ENCODE measurements around the gene NADK2.

The NADK2 gene

DNA sequence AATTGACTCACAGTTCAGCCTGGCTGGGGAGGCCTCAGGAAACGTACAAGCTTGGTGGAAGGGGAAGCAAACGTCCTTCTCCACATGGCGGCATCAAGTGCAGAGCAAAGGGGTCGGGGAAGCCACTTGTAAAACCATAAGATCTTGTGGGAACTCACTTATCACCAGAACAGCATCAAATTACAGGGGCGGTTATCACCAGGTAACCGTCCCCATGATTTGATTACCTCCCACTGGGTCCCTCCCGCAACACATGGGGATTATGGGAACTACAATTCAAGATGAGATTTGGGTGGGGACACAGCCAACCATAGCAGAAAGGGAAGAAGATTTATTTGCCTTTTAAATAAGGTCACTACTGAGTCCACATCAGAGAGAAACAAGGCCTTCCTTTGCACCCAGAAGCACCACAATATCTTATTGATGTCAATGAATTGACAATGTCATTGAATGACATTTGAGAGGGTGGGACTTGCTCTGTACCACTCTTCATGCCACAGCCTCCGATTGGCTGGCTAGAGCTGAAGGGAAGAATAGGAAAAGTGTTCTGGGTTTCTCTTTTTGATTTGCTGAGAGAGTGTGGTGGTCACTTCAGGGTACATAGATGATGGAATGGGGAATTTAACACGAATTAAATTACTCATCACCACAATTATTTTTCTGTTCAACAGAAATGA is 78.8 kb downstream of the NADK2 start:
- no peak for DNase-seq (ENCODE audit: low spot score)

DNA sequence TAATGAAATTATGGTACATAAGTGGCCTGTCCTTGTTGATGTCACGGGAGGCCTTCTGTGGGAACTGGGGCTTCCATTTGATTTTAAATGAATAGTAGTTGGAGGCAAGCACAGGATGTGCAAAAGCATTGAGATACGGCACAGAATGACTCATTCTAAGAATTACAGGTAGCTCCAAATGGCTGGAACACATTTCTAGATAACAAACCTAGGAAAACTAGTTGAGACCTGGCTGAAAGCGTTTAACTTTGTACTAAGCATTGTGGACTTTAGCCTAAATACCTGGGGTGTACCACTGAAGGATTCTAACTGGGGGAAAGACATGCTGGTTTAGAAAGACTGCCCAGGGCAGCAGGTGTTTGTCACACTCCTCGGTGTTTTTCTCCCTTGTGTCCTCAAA is 80.4 kb downstream of the NADK2 start:
- DNase-seq (ENCODE audit: low spot score) = no peak

DNA sequence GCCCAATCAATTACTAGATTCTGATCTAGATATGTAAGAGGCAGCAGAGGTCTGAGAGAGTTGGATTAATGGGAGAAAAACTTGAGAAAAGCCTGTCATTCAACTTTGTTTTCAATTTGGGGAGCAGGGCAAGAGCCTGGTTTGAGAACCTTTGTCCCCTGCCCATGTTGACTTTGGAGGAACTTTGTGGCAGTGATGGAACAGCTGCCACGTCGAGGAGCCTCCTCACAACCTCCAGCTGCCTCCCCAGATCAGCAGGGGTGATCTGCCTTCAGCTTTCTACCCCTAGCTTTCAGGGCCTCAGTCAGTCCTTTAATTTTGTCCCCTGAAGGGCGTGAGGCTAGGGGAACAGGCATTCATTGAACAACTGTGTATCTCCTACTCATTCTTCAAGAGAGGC is 81.1 kb downstream of the NADK2 start:
- no peak for DNase-seq (ENCODE audit: low spot score)

DNA sequence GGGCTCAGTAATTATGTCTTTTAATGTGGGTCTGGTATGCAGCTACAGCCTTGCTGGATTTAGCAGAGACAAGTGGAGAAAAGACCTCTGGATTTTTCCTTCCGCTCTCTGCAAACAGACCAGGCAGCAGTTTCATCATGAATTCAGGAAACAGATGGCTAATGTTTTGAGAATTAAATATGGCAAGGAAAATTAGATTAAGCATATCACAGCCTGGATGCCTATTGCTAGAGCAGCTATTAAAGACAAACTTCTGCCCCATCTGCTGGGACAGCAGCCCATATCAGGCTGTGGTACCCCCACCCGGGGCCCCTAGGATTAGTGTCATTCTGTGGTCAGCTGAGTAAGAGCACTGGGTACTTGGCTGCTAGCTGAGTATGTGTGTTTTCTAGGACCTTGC is 83.6 kb downstream of the NADK2 start:
- DNase-seq (ENCODE audit: low spot score) = no peak

DNA sequence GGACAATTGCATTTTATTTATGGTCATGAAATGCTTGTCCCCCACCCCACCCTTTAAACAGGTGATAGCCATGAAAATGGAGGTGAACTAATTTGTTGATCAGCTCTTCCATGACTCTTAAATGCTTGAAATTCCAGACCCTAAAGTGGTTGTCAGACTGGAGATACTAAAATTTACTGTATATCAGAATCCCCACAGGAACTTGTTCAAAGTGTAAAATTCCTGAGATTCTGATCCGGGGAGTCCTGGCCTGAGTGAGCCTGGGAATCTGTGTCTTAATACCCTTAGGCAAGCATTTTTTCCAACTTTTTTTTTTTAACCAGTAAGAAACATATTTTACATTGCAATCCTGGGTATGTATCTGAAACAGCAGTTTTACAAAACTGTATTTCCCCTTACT is 85.1 kb downstream of the NADK2 start:
- DNase-seq (ENCODE audit: low spot score) = no peak

DNA sequence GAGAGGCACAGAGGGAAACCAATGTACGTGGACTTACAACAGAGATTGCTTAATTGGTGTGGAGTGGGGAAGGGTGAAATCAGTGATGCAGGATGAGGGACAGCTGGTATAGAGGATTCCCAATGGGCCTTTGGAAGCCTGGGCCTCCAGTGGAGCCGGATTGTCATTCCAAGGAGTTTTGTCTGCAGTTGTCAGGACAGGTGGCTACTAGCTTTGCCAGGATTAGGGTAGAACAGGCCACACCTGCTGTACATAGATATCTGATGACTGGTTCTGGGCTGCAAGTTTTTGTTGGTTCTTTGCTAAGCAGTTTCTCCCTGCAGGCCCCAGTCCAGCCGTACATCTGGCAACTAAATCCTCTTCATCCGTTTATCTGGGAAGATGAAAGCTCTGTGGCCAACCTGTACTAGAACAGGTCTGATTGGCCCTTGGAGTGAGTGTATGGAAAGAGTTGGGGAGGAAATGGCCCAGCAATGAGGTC is 85.6 kb downstream of the NADK2 start:
- DNase-seq (ENCODE audit: low spot score) = no peak

DNA sequence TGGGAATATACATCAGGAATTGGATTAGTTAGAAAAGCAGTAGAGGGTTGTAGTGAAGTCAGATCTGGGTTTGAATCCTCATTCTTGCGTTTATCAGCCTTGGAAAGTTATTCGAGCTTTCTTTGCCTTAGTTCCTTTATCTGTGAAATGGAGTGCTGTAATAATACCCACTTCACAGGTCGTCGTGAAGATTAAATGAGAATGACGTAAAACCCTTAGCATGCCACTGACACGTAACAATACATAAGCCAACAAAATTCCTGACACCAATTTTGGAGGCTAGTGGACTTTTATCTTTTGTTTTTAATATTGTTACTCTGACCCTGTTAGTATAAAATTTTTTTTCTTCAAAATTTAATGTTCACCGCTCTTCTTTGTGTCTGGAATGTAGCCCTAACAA is 86.4 kb downstream of the NADK2 start:
- DNase-seq (ENCODE audit: low spot score) = no peak

DNA sequence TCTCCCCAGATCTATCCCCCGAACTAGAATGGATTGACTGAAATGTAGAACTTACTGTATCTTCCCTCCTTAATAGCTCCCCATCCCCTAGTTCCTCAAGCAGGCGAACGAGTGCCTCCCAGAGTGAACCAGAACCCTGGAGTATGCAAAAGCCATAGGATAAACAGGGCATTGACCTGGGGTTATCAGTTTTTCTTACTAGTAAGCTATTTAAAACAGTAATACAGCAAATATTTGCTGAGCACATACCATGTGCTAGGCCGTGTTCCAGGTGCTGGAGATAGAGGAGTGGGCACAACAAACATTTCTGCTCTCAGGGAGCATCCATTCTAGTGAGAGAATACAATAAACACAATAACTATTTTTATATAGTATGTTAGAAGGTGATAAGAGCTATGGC is 88.0 kb downstream of the NADK2 start:
- no peak for DNase-seq (ENCODE audit: low spot score)

DNA sequence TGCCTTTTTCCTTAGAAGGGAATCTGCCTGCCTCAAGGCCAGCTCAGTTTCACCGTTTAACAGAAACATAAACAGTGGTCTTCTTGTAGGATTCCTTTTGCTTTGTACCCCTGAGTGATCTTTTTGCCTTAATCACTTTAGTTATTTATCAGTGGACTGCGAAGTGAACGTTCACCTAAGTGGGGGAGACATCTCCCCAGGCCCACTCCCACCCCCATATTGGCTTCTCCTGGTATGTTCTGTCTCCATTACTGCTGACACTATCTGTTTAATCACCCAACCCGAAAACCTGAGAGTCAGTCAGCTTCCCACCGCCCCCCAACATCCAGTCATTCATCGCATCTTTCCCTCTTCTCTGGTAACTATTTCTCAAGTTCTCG is 88.4 kb downstream of the NADK2 start:
- no peak for DNase-seq (ENCODE audit: low spot score)

DNA sequence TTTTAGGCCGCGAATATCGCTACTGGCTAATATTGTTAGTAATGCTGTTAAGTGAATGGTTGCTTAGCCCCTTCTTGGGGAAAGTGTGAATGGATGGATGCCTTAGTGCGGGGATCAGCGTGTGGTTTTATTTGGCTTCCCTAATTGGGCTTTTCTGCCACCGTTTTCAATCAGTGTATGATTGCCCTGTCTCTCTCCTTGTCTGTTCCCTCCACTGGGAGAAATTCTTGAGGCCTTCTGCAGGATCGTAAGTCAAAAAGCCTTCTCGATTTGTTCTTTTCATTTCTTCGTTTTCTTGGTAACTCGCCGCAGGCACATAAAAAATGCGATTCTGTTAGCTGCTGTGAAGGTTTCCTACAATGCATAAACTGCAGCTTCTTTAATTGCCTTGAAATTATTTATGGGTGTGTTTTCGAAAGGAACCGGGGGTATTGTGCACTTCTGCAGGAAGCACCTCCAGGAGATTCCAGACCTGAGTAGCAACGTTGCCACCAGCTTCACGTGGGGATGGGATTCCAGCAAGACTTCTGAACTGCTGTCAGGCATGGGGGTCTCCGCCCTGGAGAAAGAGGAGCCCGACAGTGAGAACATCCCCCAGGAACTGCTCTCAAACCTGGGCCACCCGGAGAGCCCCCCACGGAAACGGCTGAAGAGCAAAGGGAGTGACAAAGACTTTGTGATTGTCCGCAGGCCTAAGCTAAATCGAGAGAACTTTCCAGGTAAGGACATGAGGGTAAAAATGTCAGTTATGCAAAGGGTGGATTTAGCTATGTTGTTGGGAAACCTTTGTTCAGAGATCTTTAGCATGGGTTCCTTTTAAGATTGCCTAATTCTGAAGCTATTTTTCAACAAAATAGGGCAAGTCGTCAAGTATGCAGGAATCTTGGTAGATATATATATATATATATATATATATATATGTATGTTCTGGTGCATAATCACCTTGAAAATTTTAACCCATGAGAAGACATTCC is 89.1 kb downstream of the NADK2 start:
- DNase-seq (ENCODE audit: low spot score) = peak; percentile 17

DNA sequence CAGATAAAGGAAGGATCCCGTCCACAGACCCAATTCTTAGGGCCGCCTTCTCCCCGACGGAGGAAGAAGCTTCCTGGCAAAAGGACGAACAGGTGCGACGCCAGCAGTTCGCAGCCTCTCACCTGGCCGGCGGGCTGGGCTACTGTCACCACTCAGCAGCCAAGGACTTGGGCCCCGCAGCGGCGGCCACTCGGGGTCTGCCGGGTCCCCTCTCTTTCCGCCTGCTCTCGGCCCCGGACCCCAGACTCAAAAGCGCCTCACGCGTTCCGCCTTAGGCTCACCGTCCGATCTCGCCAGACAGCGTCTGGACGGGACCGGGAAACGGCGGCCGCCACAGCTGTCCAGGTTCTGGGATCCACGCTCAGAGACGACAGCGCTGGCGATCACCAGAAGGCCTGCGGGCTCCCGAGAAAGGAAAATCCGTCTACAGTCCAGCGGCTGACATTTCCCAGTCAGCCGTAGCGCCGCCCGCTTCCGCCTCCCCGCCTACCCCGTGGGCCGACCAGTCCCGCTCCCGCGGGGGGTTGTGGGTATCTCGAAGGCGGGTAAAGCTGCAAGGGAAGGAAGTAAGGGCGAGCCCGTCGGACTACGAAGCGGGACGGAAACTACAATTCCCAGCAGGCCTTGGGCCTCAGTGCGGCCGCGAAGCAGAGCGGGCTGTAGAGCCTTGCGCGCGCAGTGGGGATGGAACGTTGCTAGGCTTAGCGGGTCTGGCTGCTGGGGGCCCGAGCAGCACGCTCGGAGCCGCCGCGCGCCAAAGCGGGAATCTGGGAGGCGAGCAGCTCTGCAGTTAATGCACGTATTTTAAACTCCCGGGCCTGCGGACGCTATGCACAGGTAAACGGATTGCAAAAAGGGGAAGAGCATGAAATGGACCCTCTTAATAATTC is 90.0 kb downstream of the NADK2 start, which contains the start of the genes LMBRD2 and SKP2:
LMBRD2 (minus strand) TSS at position 454 of the 890 bp plus-strand sequence. CDS start 8,538 bp downstream, outside the sequence.
SKP2 (plus strand) TSS at position 678 of the 890 bp plus-strand sequence; CDS start at position 830, 152 bp downstream.
- peak; percentile 94 for DNase-seq (ENCODE audit: low spot score)

DNA sequence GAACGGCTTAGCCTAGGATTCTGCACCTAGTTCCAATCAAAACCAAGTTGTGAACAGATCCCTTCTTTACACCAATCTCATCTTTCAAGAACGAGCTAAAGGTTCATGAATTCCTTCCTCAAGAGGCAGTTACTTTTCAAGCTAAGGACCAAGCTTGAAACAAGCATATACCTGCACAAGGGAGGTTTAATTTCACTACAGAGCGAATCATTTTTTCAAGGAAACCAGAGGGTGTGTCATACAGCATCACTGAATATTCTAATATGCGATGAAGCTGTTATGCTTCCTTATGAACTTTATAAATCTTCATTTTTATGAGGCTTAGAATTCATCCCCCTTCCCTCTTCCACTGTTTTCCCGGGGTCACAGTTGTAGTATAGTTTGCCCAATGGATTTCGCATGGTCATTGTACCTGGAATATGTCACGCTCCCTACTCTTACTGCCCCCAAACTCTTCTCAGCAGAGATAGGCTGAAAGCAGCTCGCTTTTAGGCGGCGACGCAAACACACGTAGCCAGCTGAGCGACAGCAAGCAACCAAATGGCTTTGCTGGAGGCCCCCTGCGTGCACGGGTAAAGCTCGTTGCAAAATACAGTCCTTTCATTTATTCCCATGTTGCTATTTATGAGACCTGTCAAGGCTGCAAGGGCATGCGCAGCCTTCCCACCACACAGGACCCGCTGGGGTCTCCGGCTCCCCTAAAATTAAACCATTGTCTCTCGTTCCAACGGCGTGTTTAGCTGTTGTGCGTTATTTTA is 90.9 kb downstream of the NADK2 start:
- DNase-seq (ENCODE audit: low spot score) = peak; percentile 23

DNA sequence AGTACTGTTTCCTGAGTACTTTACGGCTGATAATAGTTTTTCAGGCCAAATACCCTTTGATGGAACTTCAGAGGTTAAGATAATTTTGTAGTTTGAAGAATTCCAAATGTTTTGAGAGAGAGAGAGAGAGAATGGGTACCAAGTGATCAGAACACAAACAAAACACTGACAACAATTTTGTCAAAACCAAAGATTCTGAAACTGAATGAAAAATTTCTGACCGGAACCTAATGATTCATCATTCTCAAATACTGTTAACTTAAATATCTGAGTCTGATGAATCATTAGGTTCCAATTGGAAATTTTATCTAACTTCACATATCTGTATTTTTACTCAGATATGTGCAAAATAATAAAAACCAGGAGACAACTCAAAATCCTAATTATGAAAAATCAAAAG is 94.0 kb downstream of the NADK2 start:
- DNase-seq (ENCODE audit: low spot score) = no peak

DNA sequence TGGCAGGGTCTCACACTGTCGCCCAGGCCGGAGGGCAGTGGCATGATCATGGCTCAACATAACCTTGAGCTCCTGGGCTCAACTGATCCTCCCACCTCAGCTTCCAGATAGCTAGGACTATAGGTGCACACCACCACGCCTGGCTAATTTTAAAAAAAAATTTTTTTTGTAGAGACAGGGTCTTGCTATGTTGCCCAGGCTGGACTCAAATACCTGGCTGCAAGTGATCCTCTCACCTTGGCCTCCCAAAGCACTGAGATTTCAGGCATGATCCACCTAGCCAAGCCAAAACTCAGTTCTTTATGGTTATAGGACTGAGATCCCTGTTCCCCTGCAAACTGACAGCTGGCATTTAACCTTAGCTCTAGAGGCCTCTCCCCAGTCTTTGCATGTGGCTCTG is 95.3 kb downstream of the NADK2 start:
- no peak for DNase-seq (ENCODE audit: low spot score)

DNA sequence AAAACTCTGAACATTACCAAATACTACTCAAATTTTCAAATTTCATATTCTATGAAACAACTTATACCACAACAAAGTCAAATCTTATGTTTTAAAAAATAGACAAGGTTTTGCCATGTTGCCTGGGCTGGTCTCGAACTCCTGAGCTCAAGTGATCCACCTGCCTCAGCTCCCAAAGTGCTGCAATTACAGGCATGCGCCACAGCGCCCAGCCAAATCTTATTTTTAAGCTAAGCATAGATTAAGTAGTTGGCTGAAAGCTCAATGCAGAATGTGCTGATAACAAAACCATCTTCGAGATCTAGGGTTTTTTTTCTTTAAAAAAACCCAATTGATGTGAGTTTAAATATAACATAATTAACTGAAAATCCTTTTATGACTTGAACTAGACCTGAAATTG is 96.4 kb downstream of the NADK2 start:
- DNase-seq (ENCODE audit: low spot score) = no peak
